ENCODE data around the gene PCCA. TPM values are rescaled to one million over a fixed set of nuclear protein-coding genes. Genes with fewer than 3 reads are reported as not detected.
"Not testable (repeated sequence)": the region's sequence is repeated elsewhere in the genome, so short reads cannot be mapped to it uniquely, and the experiment has no call there.

PCCA gene
- total RNA-seq, 1 donor from 2014 or later = 229 TPM

GRCh38 chr13:100131863-100132574 lies 43.1 kb downstream of the PCCA start:
- Histone ChIP-seq H3K9me3 (ENCODE audit: control insufficient read depth in 3 of 3, low read length in 3 of 3) (no peaks in the 10 kb centered on the region), H3K27ac (ENCODE audit: low read depth, low read length) (no peak overlapping the region), H3K27me3 (ENCODE audit: control insufficient read depth in 3 of 3, insufficient read depth in 3 of 3, low read length in 3 of 3) (no peaks in the 10 kb centered on the region), H3K4me1 (ENCODE audit: control insufficient read depth in 3 of 3, insufficient read depth in 3 of 3, low read length in 3 of 3) (peaks cover 7 to 15% (median 9%) of the 10 kb centered on the region in 3 donors), H3K9ac (ENCODE audit: low read depth in 1 of 3, low read length in 3 of 3) (no peak overlapping the region), H3K4me3 (ENCODE audit: low read length in 3 of 3) (no peak overlapping the region), H3K36me3 (ENCODE audit: control insufficient read depth in 3 of 3, insufficient read depth in 3 of 3, low read length in 3 of 3) (no peaks in the 10 kb centered on the region)

DNA sequence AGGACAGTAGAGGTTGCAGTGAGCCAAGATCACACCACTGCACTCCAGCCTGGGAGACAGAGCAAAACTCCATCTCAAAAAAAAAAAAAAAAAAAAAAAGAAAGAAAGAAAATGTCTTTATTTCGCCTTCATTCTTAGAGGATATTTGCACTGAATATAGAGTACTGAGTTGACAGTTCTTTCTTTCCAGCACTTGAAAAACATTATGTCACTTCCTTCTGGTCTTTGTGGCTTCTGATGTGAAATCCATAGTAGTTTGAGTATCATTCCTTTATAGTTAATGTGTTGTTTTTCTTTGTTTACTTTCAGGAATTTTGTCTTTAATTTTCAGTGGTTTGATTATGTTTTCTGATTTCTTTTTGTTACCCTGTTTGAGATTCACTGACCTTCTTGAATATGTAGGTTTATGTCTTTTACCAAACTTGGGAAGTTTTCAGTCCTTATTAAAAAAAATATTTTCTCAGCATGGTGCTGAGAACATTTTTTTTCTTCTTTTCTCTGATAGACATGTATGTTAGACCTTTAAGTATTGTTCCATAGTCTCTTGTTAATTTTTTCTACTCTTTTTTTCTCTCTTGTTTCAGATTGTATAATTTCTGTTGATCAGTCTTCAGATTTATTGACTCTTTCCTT lies 50.1 kb downstream of the PCCA start:
- Histone ChIP-seq H3K9ac (ENCODE audit: low read depth in 1 of 3, low read length in 3 of 3) (no peak overlapping the region), H3K4me3 (ENCODE audit: low read length in 3 of 3) (no peak overlapping the region), H3K4me1 (ENCODE audit: control insufficient read depth in 3 of 3, insufficient read depth in 3 of 3, low read length in 3 of 3) (no peaks in the 10 kb centered on the region), H3K9me3 (ENCODE audit: control insufficient read depth in 3 of 3, low read length in 3 of 3) (no peaks in the 10 kb centered on the region), H3K36me3 (ENCODE audit: control insufficient read depth in 3 of 3, insufficient read depth in 3 of 3, low read length in 3 of 3) (no peaks in the 10 kb centered on the region), H3K27me3 (ENCODE audit: control insufficient read depth in 3 of 3, insufficient read depth in 3 of 3, low read length in 3 of 3) (no peaks in the 10 kb centered on the region), H3K27ac (ENCODE audit: low read depth, low read length) (no peak overlapping the region)

- H3K4me1 ChIP-seq (ENCODE audit: control insufficient read depth in 3 of 3, insufficient read depth in 3 of 3, low read length in 3 of 3) = no peaks in the 10 kb centered on the region
- no peak overlapping the region for H3K9ac ChIP-seq (ENCODE audit: low read depth in 1 of 3, low read length in 3 of 3)
- H3K27me3 ChIP-seq (ENCODE audit: control insufficient read depth in 3 of 3, insufficient read depth in 3 of 3, low read length in 3 of 3) = no peaks in the 10 kb centered on the region
- no peaks in the 10 kb centered on the region for H3K36me3 ChIP-seq (ENCODE audit: control insufficient read depth in 3 of 3, insufficient read depth in 3 of 3, low read length in 3 of 3)
- H3K9me3 ChIP-seq (ENCODE audit: control insufficient read depth in 3 of 3, low read length in 3 of 3) = no peaks in the 10 kb centered on the region
- no peak overlapping the region for H3K27ac ChIP-seq (ENCODE audit: low read depth, low read length)
- no peak overlapping the region for H3K4me3 ChIP-seq (ENCODE audit: low read length in 3 of 3)
These were observed 50.9 kb downstream of the PCCA start for GRCh38 chr13:100139817-100140216.

DNA sequence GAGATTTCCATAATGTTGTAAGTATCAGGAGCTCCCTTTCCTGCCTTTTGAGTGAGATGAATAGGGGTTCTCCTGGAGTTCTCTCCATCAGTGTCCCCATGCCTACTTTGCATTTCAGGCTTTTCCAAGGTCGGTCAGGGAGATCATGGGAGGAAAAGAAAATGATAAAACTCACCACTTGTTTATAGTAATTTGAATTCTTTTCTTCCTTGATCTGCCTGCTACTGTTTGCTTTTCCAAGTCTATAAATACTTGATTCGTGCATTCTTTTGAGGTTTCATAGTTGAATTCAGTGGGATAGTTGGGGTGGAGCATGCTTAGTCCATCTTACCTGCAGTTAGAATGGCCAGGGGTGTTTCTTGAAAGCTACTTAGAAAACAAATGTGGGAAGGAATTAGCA lies 51.5 kb downstream of the PCCA start:
- Histone ChIP-seq H3K9ac (ENCODE audit: low read depth in 1 of 3, low read length in 3 of 3) (no peak overlapping the region), H3K36me3 (ENCODE audit: control insufficient read depth in 3 of 3, insufficient read depth in 3 of 3, low read length in 3 of 3) (no peaks in the 10 kb centered on the region), H3K4me3 (ENCODE audit: low read length in 3 of 3) (no peak overlapping the region), H3K9me3 (ENCODE audit: control insufficient read depth in 3 of 3, low read length in 3 of 3) (no peaks in the 10 kb centered on the region), H3K27ac (ENCODE audit: low read depth, low read length) (no peak overlapping the region), H3K27me3 (ENCODE audit: control insufficient read depth in 3 of 3, insufficient read depth in 3 of 3, low read length in 3 of 3) (no peaks in the 10 kb centered on the region), H3K4me1 (ENCODE audit: control insufficient read depth in 3 of 3, insufficient read depth in 3 of 3, low read length in 3 of 3) (no peaks in the 10 kb centered on the region)

DNA sequence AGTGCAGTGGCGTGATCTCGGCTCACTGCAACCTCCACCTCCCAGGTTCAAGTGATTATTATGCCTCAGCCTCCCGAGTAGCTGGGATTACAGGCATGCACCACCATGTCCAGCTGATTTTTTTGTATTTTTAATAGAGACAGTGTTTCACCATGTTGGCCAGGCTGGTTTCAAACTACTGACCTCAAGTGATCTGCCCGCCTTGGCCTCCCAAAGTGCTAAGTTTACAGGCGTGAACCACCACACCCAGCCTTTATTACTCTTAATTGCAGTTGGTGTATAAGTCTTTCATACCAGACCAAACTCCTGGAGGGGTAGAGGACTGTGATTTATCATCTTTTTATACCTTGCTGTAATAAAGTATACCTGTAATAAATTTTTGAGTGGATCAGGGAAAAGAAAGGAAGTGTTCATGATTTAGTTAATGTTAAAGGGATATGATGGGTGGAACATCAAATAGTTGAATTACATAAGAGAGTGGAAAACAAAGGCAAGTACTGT lies 52.6 kb downstream of the PCCA start:
- not testable (repeated sequence) for H3K9ac ChIP-seq (ENCODE audit: low read depth in 1 of 3, low read length in 3 of 3); H3K4me1 ChIP-seq (ENCODE audit: control insufficient read depth in 3 of 3, insufficient read depth in 3 of 3, low read length in 3 of 3)

GRCh38 chr13:100146534-100146933 lies 57.6 kb downstream of the PCCA start:
- H3K9ac ChIP-seq (ENCODE audit: low read depth in 1 of 3, low read length in 3 of 3) = no peak overlapping the region
- H3K27me3 ChIP-seq (ENCODE audit: control insufficient read depth in 3 of 3, insufficient read depth in 3 of 3, low read length in 3 of 3) = no peaks in the 10 kb centered on the region
- peaks cover 0 to 2% (median 0%) of the 10 kb centered on the region in 3 donors for H3K36me3 ChIP-seq (ENCODE audit: control insufficient read depth in 3 of 3, insufficient read depth in 3 of 3, low read length in 3 of 3)
- H3K27ac ChIP-seq (ENCODE audit: low read depth, low read length) = no peak overlapping the region
- no peak overlapping the region for H3K4me3 ChIP-seq (ENCODE audit: low read length in 3 of 3)
- no peaks in the 10 kb centered on the region for H3K4me1 ChIP-seq (ENCODE audit: control insufficient read depth in 3 of 3, insufficient read depth in 3 of 3, low read length in 3 of 3)
- no peaks in the 10 kb centered on the region for H3K9me3 ChIP-seq (ENCODE audit: control insufficient read depth in 3 of 3, low read length in 3 of 3)

More for the DNA sequence above, 52.6 kb downstream of the PCCA start:
- H3K36me3 ChIP-seq (ENCODE audit: control insufficient read depth in 3 of 3, insufficient read depth in 3 of 3, low read length in 3 of 3); H3K4me3 ChIP-seq (ENCODE audit: low read length in 3 of 3); H3K27me3 ChIP-seq (ENCODE audit: control insufficient read depth in 3 of 3, insufficient read depth in 3 of 3, low read length in 3 of 3); H3K27ac ChIP-seq (ENCODE audit: low read depth, low read length); H3K9me3 ChIP-seq (ENCODE audit: control insufficient read depth in 3 of 3, low read length in 3 of 3): not testable (repeated sequence)

- H3K9me3 ChIP-seq (ENCODE audit: control insufficient read depth in 3 of 3, low read length in 3 of 3) = no peaks in the 10 kb centered on the region
These were observed 58.9 kb downstream of the PCCA start for GRCh38 chr13:100147825-100148224.

GRCh38 chr13:100148422-100148821 lies 59.5 kb downstream of the PCCA start:
- H3K9me3 ChIP-seq (ENCODE audit: control insufficient read depth in 3 of 3, low read length in 3 of 3) = no peaks in the 10 kb centered on the region
- no peaks in the 10 kb centered on the region for H3K27me3 ChIP-seq (ENCODE audit: control insufficient read depth in 3 of 3, insufficient read depth in 3 of 3, low read length in 3 of 3)
- no peak overlapping the region for H3K9ac ChIP-seq (ENCODE audit: low read depth in 1 of 3, low read length in 3 of 3)
- peaks cover 0 to 2% (median 0%) of the 10 kb centered on the region in 3 donors for H3K36me3 ChIP-seq (ENCODE audit: control insufficient read depth in 3 of 3, insufficient read depth in 3 of 3, low read length in 3 of 3)
- H3K4me3 ChIP-seq (ENCODE audit: low read length in 3 of 3) = no peak overlapping the region
- no peaks in the 10 kb centered on the region for H3K4me1 ChIP-seq (ENCODE audit: control insufficient read depth in 3 of 3, insufficient read depth in 3 of 3, low read length in 3 of 3)
- H3K27ac ChIP-seq (ENCODE audit: low read depth, low read length) = no peak overlapping the region

More at GRCh38 chr13:100147825-100148224, 58.9 kb downstream of the PCCA start:
- H3K27me3 ChIP-seq (ENCODE audit: control insufficient read depth in 3 of 3, insufficient read depth in 3 of 3, low read length in 3 of 3) = no peaks in the 10 kb centered on the region
- no peaks in the 10 kb centered on the region for H3K4me1 ChIP-seq (ENCODE audit: control insufficient read depth in 3 of 3, insufficient read depth in 3 of 3, low read length in 3 of 3)
- H3K36me3 ChIP-seq (ENCODE audit: control insufficient read depth in 3 of 3, insufficient read depth in 3 of 3, low read length in 3 of 3) = peaks cover 0 to 2% (median 0%) of the 10 kb centered on the region in 3 donors
- no peak overlapping the region for H3K4me3 ChIP-seq (ENCODE audit: low read length in 3 of 3)
- no peak overlapping the region for H3K9ac ChIP-seq (ENCODE audit: low read depth in 1 of 3, low read length in 3 of 3)
- H3K27ac ChIP-seq (ENCODE audit: low read depth, low read length) = no peak overlapping the region

GRCh38 chr13:100149389-100149788 lies 60.5 kb downstream of the PCCA start:
- Histone ChIP-seq H3K27me3 (ENCODE audit: control insufficient read depth in 3 of 3, insufficient read depth in 3 of 3, low read length in 3 of 3) (no peaks in the 10 kb centered on the region), H3K9ac (ENCODE audit: low read depth in 1 of 3, low read length in 3 of 3) (no peak overlapping the region), H3K36me3 (ENCODE audit: control insufficient read depth in 3 of 3, insufficient read depth in 3 of 3, low read length in 3 of 3) (peaks cover 0 to 2% (median 0%) of the 10 kb centered on the region in 3 donors), H3K9me3 (ENCODE audit: control insufficient read depth in 3 of 3, low read length in 3 of 3) (no peaks in the 10 kb centered on the region), H3K4me3 (ENCODE audit: low read length in 3 of 3) (no peak overlapping the region), H3K4me1 (ENCODE audit: control insufficient read depth in 3 of 3, insufficient read depth in 3 of 3, low read length in 3 of 3) (no peaks in the 10 kb centered on the region), H3K27ac (ENCODE audit: low read depth, low read length) (no peak overlapping the region)

GRCh38 chr13:100150711-100151110 lies 61.8 kb downstream of the PCCA start:
- H3K4me1 ChIP-seq (ENCODE audit: control insufficient read depth in 3 of 3, insufficient read depth in 3 of 3, low read length in 3 of 3); H3K4me3 ChIP-seq (ENCODE audit: low read length in 3 of 3); H3K27ac ChIP-seq (ENCODE audit: low read depth, low read length); H3K27me3 ChIP-seq (ENCODE audit: control insufficient read depth in 3 of 3, insufficient read depth in 3 of 3, low read length in 3 of 3); H3K9me3 ChIP-seq (ENCODE audit: control insufficient read depth in 3 of 3, low read length in 3 of 3); H3K9ac ChIP-seq (ENCODE audit: low read depth in 1 of 3, low read length in 3 of 3); H3K36me3 ChIP-seq (ENCODE audit: control insufficient read depth in 3 of 3, insufficient read depth in 3 of 3, low read length in 3 of 3): not testable (repeated sequence)
